ENCODE data around the gene RASD1. TPM values are rescaled to one million over a fixed set of nuclear protein-coding genes. Genes with fewer than 3 reads are reported as not detected.
"Not testable (repeated sequence)": the region's sequence is repeated elsewhere in the genome, so short reads cannot be mapped to it uniquely, and the experiment has no call there.

RASD1 gene
- total RNA-seq, 3 donors from 2014 or later (not counting 1 experiment from before 2014, with no cell fraction given) = 0.60 to 2.4 (median 1.2) TPM

GRCh38 chr17:17457680-17458079 lies 38.5 kb downstream of the RASD1 start:
- 100% methylated on average over 1 of the region's 2 CpGs for WGBS (ENCODE audit: insufficient coverage)
- TF ChIP-seq, protein P1, sequence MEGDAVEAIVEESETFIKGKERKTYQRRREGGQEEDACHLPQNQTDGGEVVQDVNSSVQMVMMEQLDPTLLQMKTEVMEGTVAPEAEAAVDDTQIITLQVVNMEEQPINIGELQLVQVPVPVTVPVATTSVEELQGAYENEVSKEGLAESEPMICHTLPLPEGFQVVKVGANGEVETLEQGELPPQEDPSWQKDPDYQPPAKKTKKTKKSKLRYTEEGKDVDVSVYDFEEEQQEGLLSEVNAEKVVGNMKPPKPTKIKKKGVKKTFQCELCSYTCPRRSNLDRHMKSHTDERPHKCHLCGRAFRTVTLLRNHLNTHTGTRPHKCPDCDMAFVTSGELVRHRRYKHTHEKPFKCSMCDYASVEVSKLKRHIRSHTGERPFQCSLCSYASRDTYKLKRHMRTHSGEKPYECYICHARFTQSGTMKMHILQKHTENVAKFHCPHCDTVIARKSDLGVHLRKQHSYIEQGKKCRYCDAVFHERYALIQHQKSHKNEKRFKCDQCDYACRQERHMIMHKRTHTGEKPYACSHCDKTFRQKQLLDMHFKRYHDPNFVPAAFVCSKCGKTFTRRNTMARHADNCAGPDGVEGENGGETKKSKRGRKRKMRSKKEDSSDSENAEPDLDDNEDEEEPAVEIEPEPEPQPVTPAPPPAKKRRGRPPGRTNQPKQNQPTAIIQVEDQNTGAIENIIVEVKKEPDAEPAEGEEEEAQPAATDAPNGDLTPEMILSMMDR (IDR thresholded peaks at IDR 0.05) = no peak

GRCh38 chr17:17456251-17456650 lies 39.9 kb downstream of the RASD1 start:
- peaks cover 5 to 6% of the 10 kb centered on the region in 2 donors for H3K9me3 Mint-ChIP-seq
- no peaks in the 10 kb centered on the region for H3K36me3 ChIP-seq (ENCODE audit: control insufficient read depth, insufficient read depth, low read length)
- H3K27ac Mint-ChIP-seq = no peak overlapping the region
- H3K27ac ChIP-seq (ENCODE audit: low read length) = no peak overlapping the region
- no peak overlapping the region for H3K4me3 ChIP-seq (ENCODE audit: low read length)
- H3K36me3 Mint-ChIP-seq = no peaks in the 10 kb centered on the region
- H3K4me1 Mint-ChIP-seq = no peaks in the 10 kb centered on the region
- no peaks in the 10 kb centered on the region for H3K9me3 ChIP-seq (ENCODE audit: control insufficient read depth, insufficient read depth, low read length)
- ATAC-seq (no peak), DNase-seq (no peak)
- no peak overlapping the region for H3K4me3 Mint-ChIP-seq
- TF ChIP-seq, protein P1 (IDR thresholded peaks at IDR 0.05) = no peak
- H3K27me3 Mint-ChIP-seq (ENCODE audit: low read depth in 2 of 2) = no peaks in the 10 kb centered on the region
- no peaks in the 10 kb centered on the region for H3K27me3 ChIP-seq (ENCODE audit: control insufficient read depth, insufficient read depth, low read length)
- intact Hi-C loops (cut with micrococcal nuclease) = no loop called here
- WGBS (ENCODE audit: insufficient coverage) = 92% methylated on average over 19 of the region's 19 CpGs
- H3K4me1 ChIP-seq (ENCODE audit: control insufficient read depth, insufficient read depth, low read length) = no peaks in the 10 kb centered on the region

More at GRCh38 chr17:17457680-17458079, 38.5 kb downstream of the RASD1 start:
- intact Hi-C loops (cut with micrococcal nuclease) = no loop called here
- no peaks in the 10 kb centered on the region for H3K27me3 ChIP-seq (ENCODE audit: control insufficient read depth, insufficient read depth, low read length)
- Mint-ChIP-seq H3K36me3 (no peaks in the 10 kb centered on the region), H3K27me3 (ENCODE audit: low read depth in 2 of 2) (no peaks in the 10 kb centered on the region), H3K4me1 (no peaks in the 10 kb centered on the region), H3K9me3 (peaks cover 5 to 6% of the 10 kb centered on the region in 2 donors), H3K4me3 (no peak overlapping the region), H3K27ac (no peak overlapping the region)
- H3K4me3 ChIP-seq (ENCODE audit: low read length) = no peak overlapping the region
- DNase-seq (no peak), ATAC-seq (no peak)
- no peaks in the 10 kb centered on the region for H3K36me3 ChIP-seq (ENCODE audit: control insufficient read depth, insufficient read depth, low read length)
- H3K9me3 ChIP-seq (ENCODE audit: control insufficient read depth, insufficient read depth, low read length) = no peaks in the 10 kb centered on the region
- H3K27ac ChIP-seq (ENCODE audit: low read length) = no peak overlapping the region
- no peaks in the 10 kb centered on the region for H3K4me1 ChIP-seq (ENCODE audit: control insufficient read depth, insufficient read depth, low read length)

DNA sequence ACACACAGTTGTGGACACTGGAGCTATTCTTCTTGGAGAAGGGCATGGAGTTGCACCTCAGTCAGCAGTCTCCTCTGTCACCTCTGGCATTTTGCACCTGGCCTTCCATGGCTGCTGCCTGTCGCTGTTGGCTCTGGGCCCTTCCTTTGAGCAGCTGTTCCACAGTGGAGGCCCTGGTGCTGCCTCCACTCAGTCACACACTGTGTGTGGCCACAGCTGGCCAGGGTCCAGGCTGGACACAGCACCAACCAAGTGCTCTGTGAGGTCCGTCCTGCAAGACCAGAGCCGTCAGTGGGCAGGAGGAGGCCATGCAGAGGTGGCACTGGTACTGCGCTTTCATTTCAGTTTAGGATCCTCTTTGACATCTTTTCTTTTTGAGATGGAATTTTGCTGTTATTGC lies 41.0 kb downstream of the RASD1 start:
- intact Hi-C loops (cut with micrococcal nuclease) = no loop called here
- Histone ChIP-seq H3K27ac (ENCODE audit: low read length) (no peak overlapping the region), H3K4me3 (ENCODE audit: low read length) (no peak overlapping the region), H3K27me3 (ENCODE audit: control insufficient read depth, insufficient read depth, low read length) (no peaks in the 10 kb centered on the region), H3K4me1 (ENCODE audit: control insufficient read depth, insufficient read depth, low read length) (no peaks in the 10 kb centered on the region), H3K9me3 (ENCODE audit: control insufficient read depth, insufficient read depth, low read length) (no peaks in the 10 kb centered on the region), H3K36me3 (ENCODE audit: control insufficient read depth, insufficient read depth, low read length) (no peaks in the 10 kb centered on the region)
- no peak overlapping the region for H3K4me3 Mint-ChIP-seq
- no peaks in the 10 kb centered on the region for H3K4me1 Mint-ChIP-seq
- 97% methylated on average over 4 of the region's 4 CpGs for WGBS (ENCODE audit: insufficient coverage)
- H3K9me3 Mint-ChIP-seq = peaks cover 3 to 4% of the 10 kb centered on the region in 2 donors
- ATAC-seq = no peak
- no peaks in the 10 kb centered on the region for H3K27me3 Mint-ChIP-seq (ENCODE audit: low read depth in 2 of 2)
- TF ChIP-seq, protein P1 (IDR thresholded peaks at IDR 0.05) = no peak
- no peak for DNase-seq
- no peak overlapping the region for H3K27ac Mint-ChIP-seq
- H3K36me3 Mint-ChIP-seq = no peaks in the 10 kb centered on the region

DNA sequence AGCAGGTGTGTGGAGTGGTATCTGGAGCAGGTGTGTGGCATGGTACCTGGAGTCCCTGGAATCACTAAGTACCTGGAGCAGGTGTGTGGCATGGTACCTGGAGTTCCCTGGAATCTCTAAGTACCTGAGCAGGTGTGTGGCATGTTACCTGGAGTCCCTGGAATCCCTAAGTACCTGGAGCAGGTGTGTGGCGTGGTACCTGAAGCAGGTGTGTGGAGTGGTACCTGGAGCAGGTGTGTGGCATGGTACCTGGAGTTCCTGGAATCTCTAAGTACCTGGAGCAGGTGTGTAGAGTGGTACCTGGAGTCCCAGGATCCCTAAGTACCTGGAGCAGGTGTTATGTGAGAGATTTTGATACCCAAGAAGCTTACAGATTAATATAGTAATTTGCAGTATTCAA lies 41.5 kb downstream of the RASD1 start:
- H3K27ac ChIP-seq (ENCODE audit: low read length); ATAC-seq; H3K4me1 ChIP-seq (ENCODE audit: control insufficient read depth, insufficient read depth, low read length); H3K27me3 Mint-ChIP-seq (ENCODE audit: low read depth in 2 of 2); H3K36me3 ChIP-seq (ENCODE audit: control insufficient read depth, insufficient read depth, low read length); H3K4me3 Mint-ChIP-seq; intact Hi-C loops (cut with micrococcal nuclease); DNase-seq; H3K4me1 Mint-ChIP-seq; H3K9me3 ChIP-seq (ENCODE audit: control insufficient read depth, insufficient read depth, low read length); H3K27me3 ChIP-seq (ENCODE audit: control insufficient read depth, insufficient read depth, low read length); H3K4me3 ChIP-seq (ENCODE audit: low read length); H3K36me3 Mint-ChIP-seq; H3K27ac Mint-ChIP-seq; H3K9me3 Mint-ChIP-seq: not testable (repeated sequence)
- WGBS (ENCODE audit: insufficient coverage) = 71% methylated on average over 1 of the region's 1 CpG

Measured in natural killer cell (primary cell).